Gastrocnemius medialis (tissue), 4 donors: Measurements from ENCODE around the gene NCAPG2.

ENCODE experiments used
- CTCF ChIP-seq, 5 experiments: fragments of 450-650 bp in 3 of 5; fragments of 200-600 bp in 2 of 5; sonication (generic) in 2 of 5; IDR thresholded peaks in 4 of 5; conservative IDR thresholded peaks in 1 of 5; 1 replicate in 4 of 5; 2 replicates in 1 of 5; pipeline ENCODE4 v1.5.1; 2016 to 2019; ENCODE audit warnings: antibody characterized with exemption in 5 of 5, mild to moderate bottlenecking in 3 of 5, moderate library complexity in 3 of 5
- POLR2A ChIP-seq, 2 donors: fragments of 450-650 bp; IDR thresholded peaks; one replicate each; pipeline ENCODE4 v1.6.1; 2017; ENCODE audit warnings: antibody characterized with exemption in 2 of 2, mild to moderate bottlenecking in 2 of 2, moderate library complexity in 2 of 2

- TF ChIP-seq CTCF (IDR thresholded peaks at IDR 0.05 in 4 of 5, conservative IDR thresholded peaks at IDR 0.05 in 1 of 5) (no peak), POLR2A (IDR thresholded peaks at IDR 0.05) (no peak)
These were observed 31.6 kb downstream of the NCAPG2 start for GRCh38 chr7:158672975-158673374.
